NT2/D1 (cell line): ENCODE data around the gene HOXB6.

Experiments
- YY1 ChIP-seq: IDR thresholded peaks from 2 replicates; pipeline ENCODE4 v1.6.1; 2011; ENCODE audit not compliant: insufficient read length, insufficient read depth
- ZNF274 ChIP-seq: IDR thresholded peaks from 2 replicates; pipeline ENCODE4 v1.6.1; 2011; ENCODE audit warnings: mild to moderate bottlenecking, low read depth, low read length

- TF ChIP-seq YY1 = no peak
- TF ChIP-seq ZNF274 = no peak
These were observed 28.9 kb downstream of the HOXB6 start for GRCh38 chr17:48575673-48576478.
